HCT116 (cell line): Measurements from ENCODE around the gene KCMF1. TPM values are rescaled to one million over a fixed set of nuclear protein-coding genes. Genes with fewer than 3 reads are reported as not detected.

Source experiments
- ATAC-seq: fragments of 200-7000 bp; cut with Tn5 transposase; 2 replicates; pipeline ENCODE4 v1.9.1; 2020; ENCODE audit warnings: mild to moderate bottlenecking, moderate library complexity
- BruUV-seq: library from RNA; stranded (reverse); fragments of 400-500 nt; replicated peaks from 2 replicates; lab custom pipeline; 2021; lab: Mats Ljungman, UMichigan
- CTCF ChIA-PET: fragments of 300-600 bp; sonication (Branson Sonifier 250); formaldehyde crosslinking; loops from one replicate; lab custom pipeline; 2021; ENCODE audit warnings: antibody characterized with exemption; lab: Charles Lee
- POLR2A ChIA-PET: fragments of 300-600, 350-600 bp; sonication (Branson Sonifier 250); formaldehyde crosslinking; loops from one replicate; lab custom pipeline; 2021; ENCODE audit warnings: antibody characterized with exemption; lab: Charles Lee
- RAD21 ChIA-PET, 2 experiments: fragments of 300-600 bp; sonication (Branson Sonifier 250); formaldehyde crosslinking; loops; one replicate each; lab custom pipeline; 2023; ENCODE audit warnings: low total read pairs in 2 of 2; ENCODE audit not compliant: uncharacterized antibody in 2 of 2, unreplicated experiment in 2 of 2, low non-redundant PET in 1 of 2; lab: Charles Lee
- DNase-seq: peaks from one replicate; pipeline ENCODE4 v3.0.0-alpha.2; 2010; ENCODE audit warnings: low read depth, low spot score
- H2AFZ ChIP-seq: fragments of 200-600 bp; shearing (Covaris generic), sonication (generic); 2 replicates; pipeline ENCODE4 v1.6.1; 2017; ENCODE audit warnings: low read depth, mixed run types, mixed read lengths, antibody characterized with exemption, low read length; ENCODE audit not compliant: poor library complexity, severe bottlenecking
- H3K27ac ChIP-seq: 2 replicates; pipeline ENCODE4 v1.5.1; 2012; ENCODE audit warnings: low read depth, low read length
- H3K27me3 ChIP-seq: fragments of 200-600 bp; sonication (generic); 2 replicates; pipeline ENCODE4 v1.6.1; 2016; ENCODE audit warnings: mixed run types, low read length, mixed read lengths; ENCODE audit not compliant: insufficient read depth
- H3K36me3 ChIP-seq, 2 experiments: fragments of 200-500 bp in 1 of 2; fragments of 200-600 bp in 1 of 2; sonication (Bioruptor generic) in 1 of 2; sonication (generic) in 1 of 2; 2 replicates each; pipeline versions ENCODE4 v1.5.1 to v1.6.1; 2014 to 2016; ENCODE audit warnings: low read length in 2 of 2, inconsistent platforms in 1 of 2, mixed read lengths in 1 of 2, mixed run types in 1 of 2; ENCODE audit not compliant: insufficient read depth in 2 of 2, control insufficient read depth in 1 of 2
- H3K4me1 ChIP-seq, 2 experiments: fragments of 200-600 bp in 1 of 2; sonication (generic) in 1 of 2; 2 replicates each; pipeline versions ENCODE4 v1.5.1 to v1.6.1; 2012 to 2017; ENCODE audit warnings: low read length in 2 of 2, inconsistent platforms in 1 of 2, mild to moderate bottlenecking in 1 of 2, mixed read lengths in 1 of 2, mixed run types in 1 of 2, moderate library complexity in 1 of 2; ENCODE audit not compliant: insufficient read depth in 2 of 2, control insufficient read depth in 1 of 2
- H3K4me2 ChIP-seq: fragments of 200-600 bp; sonication (generic); 2 replicates; pipeline ENCODE4 v1.6.1; 2017; ENCODE audit warnings: mixed run types, low read length, mixed read lengths
- H3K4me3 ChIP-seq, 2 experiments: fragments of 200-600 bp in 1 of 2; sonication (generic) in 1 of 2; replicated peaks in 1 of 2; 2 replicates each; pipeline ENCODE4 v1.5.1; 2011 to 2016; ENCODE audit warnings: low read length in 2 of 2, control low read depth in 1 of 2, low read depth in 1 of 2, mild to moderate bottlenecking in 1 of 2, mixed read lengths in 1 of 2, mixed run types in 1 of 2
- H3K79me2 ChIP-seq: fragments of 200-600 bp; sonication (generic); 2 replicates; pipeline ENCODE4 v1.6.1; 2017; ENCODE audit warnings: mild to moderate bottlenecking, mixed run types, low read length, moderate library complexity, mixed read lengths; ENCODE audit not compliant: insufficient read depth
- H3K9ac ChIP-seq: fragments of 200-600 bp; sonication (generic); 2 replicates; pipeline ENCODE4 v1.6.1; 2016; ENCODE audit warnings: low read length, mixed read lengths
- H3K9me2 ChIP-seq: fragments of 200-600 bp; sonication (generic), shearing (Covaris generic); 2 replicates; pipeline ENCODE4 v1.6.1; 2017; ENCODE audit warnings: mixed run types, mild to moderate bottlenecking, moderate library complexity; ENCODE audit not compliant: insufficient read depth
- H3K9me3 ChIP-seq, 2 experiments: fragments of 200-500 bp in 1 of 2; fragments of 200-600 bp in 1 of 2; sonication (Bioruptor generic) in 1 of 2; sonication (generic) in 1 of 2; 2 replicates each; pipeline ENCODE4 v1.6.1; 2014 to 2017; ENCODE audit warnings: low read length in 2 of 2, mixed read lengths in 2 of 2, inconsistent platforms in 1 of 2, low read depth in 1 of 2, mild to moderate bottlenecking in 1 of 2, mixed run types in 1 of 2, moderate library complexity in 1 of 2; ENCODE audit not compliant: control insufficient read depth in 1 of 2, insufficient read depth in 1 of 2
- H4K20me1 ChIP-seq: fragments of 200-600 bp; sonication (generic), shearing (Covaris generic); 2 replicates; pipeline ENCODE4 v1.6.1; 2017; ENCODE audit warnings: mixed run types, mild to moderate bottlenecking, moderate library complexity; ENCODE audit not compliant: insufficient read depth
- ATF3 ChIP-seq: IDR thresholded peaks from 2 replicates; pipeline ENCODE4 v1.6.1; 2012
- CBX3 ChIP-seq: IDR thresholded peaks from 2 replicates; pipeline ENCODE4 v1.6.1; 2012; ENCODE audit warnings: low read depth
- CEBPB ChIP-seq: IDR thresholded peaks from 2 replicates; pipeline ENCODE4 v1.6.1; 2012; ENCODE audit warnings: low read depth
- CTCF ChIP-seq, 3 experiments: fragments of 200-600 bp in 1 of 3; sonication (generic) in 1 of 3; IDR thresholded peaks in 2 of 3; conservative IDR thresholded peaks in 1 of 3; 2 replicates each; pipeline ENCODE4 v1.5.1; 2012 to 2017; ENCODE audit warnings: low read depth in 2 of 3, low read length in 2 of 3, antibody characterized with exemption in 1 of 3, borderline replicate concordance in 1 of 3, control low read depth in 1 of 3, mild to moderate bottlenecking in 1 of 3, mixed read lengths in 1 of 3, mixed run types in 1 of 3, moderate library complexity in 1 of 3; ENCODE audit not compliant: insufficient read depth in 1 of 3
- EGR1 ChIP-seq: IDR thresholded peaks from 2 replicates; pipeline ENCODE4 v1.6.1; 2012; ENCODE audit warnings: low read depth
- ELF1 ChIP-seq: IDR thresholded peaks from 2 replicates; pipeline ENCODE4 v1.6.1; 2012; ENCODE audit warnings: low read depth, borderline replicate concordance
- EZH2 ChIP-seq: fragments of 200-600 bp; sonication (generic); IDR thresholded peaks from 2 replicates; pipeline ENCODE4 v1.6.1; 2017; ENCODE audit warnings: antibody characterized with exemption, mixed run types
- EZH2phosphoT487 ChIP-seq: fragments of 200-600 bp; IDR thresholded peaks from 2 replicates; pipeline ENCODE4 v1.6.1; 2018; ENCODE audit warnings: antibody characterized with exemption, borderline replicate concordance
- FOSL1 ChIP-seq: IDR thresholded peaks from 2 replicates; pipeline ENCODE4 v1.6.1; 2012; ENCODE audit warnings: low read depth
- JUND ChIP-seq: IDR thresholded peaks from 2 replicates; pipeline ENCODE4 v1.6.1; 2012
- POLR2A ChIP-seq: IDR thresholded peaks from 2 replicates; pipeline ENCODE4 v1.7.0; 2011; ENCODE audit warnings: borderline replicate concordance; ENCODE audit not compliant: insufficient read depth, insufficient read length; ENCODE audit errors: extremely low read depth
- POLR2AphosphoS5 ChIP-seq: IDR thresholded peaks from 2 replicates; pipeline ENCODE4 v1.6.1; 2011; ENCODE audit warnings: mild to moderate bottlenecking, low read depth, low read length, moderate library complexity
- REST ChIP-seq: IDR thresholded peaks from 2 replicates; pipeline ENCODE4 v1.6.1; 2012; ENCODE audit warnings: low read depth
- SIN3A ChIP-seq: IDR thresholded peaks from 2 replicates; pipeline ENCODE4 v1.6.1; 2012; ENCODE audit warnings: low read depth
- SP1 ChIP-seq: IDR thresholded peaks from 2 replicates; pipeline ENCODE4 v1.6.1; 2012; ENCODE audit warnings: low read depth
- SRF ChIP-seq: IDR thresholded peaks from 2 replicates; pipeline ENCODE4 v1.6.1; 2012; ENCODE audit warnings: low read depth
- YY1 ChIP-seq: IDR thresholded peaks from 2 replicates; pipeline ENCODE4 v1.6.1; 2011; ENCODE audit warnings: low read length, low read depth, moderate library complexity, mild to moderate bottlenecking; ENCODE audit not compliant: insufficient replicate concordance; ENCODE audit errors: extremely low read depth
- ZBTB33 ChIP-seq: IDR thresholded peaks from 2 replicates; pipeline ENCODE4 v1.6.1; 2011; ENCODE audit warnings: mild to moderate bottlenecking, low read length, moderate library complexity; ENCODE audit not compliant: insufficient replicate concordance; ENCODE audit errors: extremely low read depth
- ZNF274 ChIP-seq: fragments of 200-500 bp; sonication (Bioruptor generic); IDR thresholded peaks from 2 replicates; pipeline ENCODE4 v1.6.1; 2014; ENCODE audit warnings: mild to moderate bottlenecking, low read depth, low read length, inconsistent platforms
- intact Hi-C: fragments of 100-400 bp; cut with micrococcal nuclease; formaldehyde crosslinking; loops from 2 replicates; pipeline ENCODE4 v1.10.0; 2022
- total RNA-seq: library from RNA; stranded (reverse); gene quantifications from one replicate; pipeline ENCODE4 v1.2.1, GENCODE V29; 2021; ENCODE audit not compliant: unreplicated experiment

Gene KCMF1
- total RNA-seq, 1 experiment from 2014 or later: 119 TPM

GRCh38 chr2:85062565-85062964 is 91.6 kb downstream of the KCMF1 start:
- no peaks in the 10 kb centered on the region for H3K9me3 ChIP-seq
- no peaks in the 10 kb centered on the region for H3K27me3 ChIP-seq
- no peak overlapping the region for H3K4me2 ChIP-seq
- peaks cover 2 to 12% of the 10 kb centered on the region in 2 experiments; a peak in 3 of 4 replicates for H3K4me1 ChIP-seq
- ChIA-PET POLR2A (no interaction called here), RAD21 (no interaction called here), CTCF (interaction anchor here (2.2 kb wide), 1 partner anchor 222 kb away, joined by 7 read pairs; no protein-coding TSS in a partner anchor)
- no peak overlapping the region for H3K4me3 ChIP-seq
- H3K36me3 ChIP-seq: no peaks in the 10 kb centered on the region
- no peaks in the 10 kb centered on the region for H3K9me2 ChIP-seq
- H4K20me1 ChIP-seq: no peaks in the 10 kb centered on the region
- H2AFZ ChIP-seq: no peak overlapping the region
- BruUV-seq: no TSS peak
- H3K27ac ChIP-seq: no peak overlapping the region
- ATAC-seq (no peak), DNase-seq (no peak)
- H3K9ac ChIP-seq: no peak overlapping the region
- TF ChIP-seq SRF: no peak
- TF ChIP-seq FOSL1: no peak
- no peak for TF ChIP-seq REST
- no peak for TF ChIP-seq YY1
- no peak for TF ChIP-seq ZNF274
- no peak for TF ChIP-seq SP1
- no peak for TF ChIP-seq POLR2AphosphoS5
- no peak for TF ChIP-seq POLR2A
- no peak for TF ChIP-seq JUND
- no peak for TF ChIP-seq ZBTB33
- no peak for TF ChIP-seq ATF3
- no peak for TF ChIP-seq CEBPB
- TF ChIP-seq EGR1: no peak
- no peak for TF ChIP-seq EZH2
- no peak for TF ChIP-seq CTCF (IDR thresholded peaks at IDR 0.05 in 2 of 3, conservative IDR thresholded peaks at IDR 0.05 in 1 of 3; ENCODE audit: borderline replicate concordance in 1 of 3, insufficient read depth in 1 of 3, low read depth in 2 of 3, low read length in 2 of 3)
- no peak for TF ChIP-seq CBX3
- TF ChIP-seq SIN3A: no peak
- TF ChIP-seq ELF1: no peak
- TF ChIP-seq EZH2phosphoT487: no peak
- TF ChIP-seq, all 23 proteins: peak for 0
- no peaks in the 10 kb centered on the region for H3K79me2 ChIP-seq
- intact Hi-C loops: no loop called here
